ENCODE results near the gene ENTPD1.

DNA sequence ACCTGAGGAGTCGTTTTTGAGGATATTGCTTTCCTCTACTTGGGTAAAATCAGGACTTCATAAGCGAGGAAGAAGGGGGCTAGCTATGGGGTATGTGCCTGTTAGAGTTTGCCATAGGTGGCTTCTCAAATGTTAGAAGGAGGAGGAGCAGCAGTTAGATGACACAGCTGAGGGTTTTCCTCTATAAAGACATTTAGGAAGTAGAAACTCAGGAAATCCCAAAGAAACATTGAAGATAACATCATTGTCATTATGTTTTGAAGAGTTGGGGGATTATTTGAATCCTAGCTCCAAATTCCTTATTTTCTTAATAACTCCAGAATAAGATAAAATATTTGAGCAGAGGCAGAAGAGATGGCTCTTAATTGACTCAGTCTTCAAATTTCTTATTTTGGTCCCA is 92.9 kb downstream of the ENTPD1 start:
- TF ChIP-seq CTCF (IDR thresholded peaks at IDR 0.05; ENCODE audit: insufficient read depth, low read length, poor library complexity, severe bottlenecking) (no peak), EZH2phosphoT487 (conservative IDR thresholded peaks at IDR 0.05; ENCODE audit: low read length) (no peak)

Measured in SU-DHL-6 (cell line).